Measurements from ENCODE around the gene RUFY4. TPM values are rescaled to one million over a fixed set of nuclear protein-coding genes. Genes with fewer than 3 reads are reported as not detected.
A peak's percentile ranks its signal among the peaks of the same experiment; 100 is the strongest.
"Not testable (repeated sequence)": the region's sequence is repeated elsewhere in the genome, so short reads cannot be mapped to it uniquely, and the experiment has no call there.

RUFY4 gene
- polyA plus RNA-seq, 1 donor = 0.32 TPM

GRCh38 chr2:218030409-218031195, 38.5 kb upstream of the RUFY4 start:
- DNase-seq = no peak

- no peak for DNase-seq
Measured at GRCh38 chr2:218031261-218031660, 37.8 kb upstream of the RUFY4 start.

DNA sequence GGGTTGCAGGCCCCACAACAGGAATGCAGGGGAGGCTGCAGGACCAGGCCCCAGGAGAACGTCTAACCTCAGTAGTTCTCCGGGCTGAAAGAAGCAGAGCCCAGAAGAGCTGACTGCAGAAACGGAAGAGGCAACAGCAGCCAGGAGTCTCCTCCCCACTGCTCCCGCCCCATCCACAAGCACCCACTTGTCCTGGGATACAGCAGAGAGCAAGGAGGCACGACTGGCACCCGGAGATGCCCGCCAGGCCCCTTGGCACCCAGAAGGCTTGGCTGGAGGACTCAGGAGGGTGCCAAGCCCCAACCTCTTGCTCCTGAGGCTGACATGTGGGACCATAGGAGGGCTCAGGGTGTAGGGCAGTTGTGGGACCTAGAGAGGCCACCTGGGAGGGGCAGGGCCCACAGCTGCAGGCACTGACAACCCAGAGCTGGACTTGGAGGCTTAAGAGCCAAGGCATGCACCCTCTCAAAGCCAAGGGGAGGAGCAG, 37.2 kb upstream of the RUFY4 start:
- no peak for DNase-seq

DNA sequence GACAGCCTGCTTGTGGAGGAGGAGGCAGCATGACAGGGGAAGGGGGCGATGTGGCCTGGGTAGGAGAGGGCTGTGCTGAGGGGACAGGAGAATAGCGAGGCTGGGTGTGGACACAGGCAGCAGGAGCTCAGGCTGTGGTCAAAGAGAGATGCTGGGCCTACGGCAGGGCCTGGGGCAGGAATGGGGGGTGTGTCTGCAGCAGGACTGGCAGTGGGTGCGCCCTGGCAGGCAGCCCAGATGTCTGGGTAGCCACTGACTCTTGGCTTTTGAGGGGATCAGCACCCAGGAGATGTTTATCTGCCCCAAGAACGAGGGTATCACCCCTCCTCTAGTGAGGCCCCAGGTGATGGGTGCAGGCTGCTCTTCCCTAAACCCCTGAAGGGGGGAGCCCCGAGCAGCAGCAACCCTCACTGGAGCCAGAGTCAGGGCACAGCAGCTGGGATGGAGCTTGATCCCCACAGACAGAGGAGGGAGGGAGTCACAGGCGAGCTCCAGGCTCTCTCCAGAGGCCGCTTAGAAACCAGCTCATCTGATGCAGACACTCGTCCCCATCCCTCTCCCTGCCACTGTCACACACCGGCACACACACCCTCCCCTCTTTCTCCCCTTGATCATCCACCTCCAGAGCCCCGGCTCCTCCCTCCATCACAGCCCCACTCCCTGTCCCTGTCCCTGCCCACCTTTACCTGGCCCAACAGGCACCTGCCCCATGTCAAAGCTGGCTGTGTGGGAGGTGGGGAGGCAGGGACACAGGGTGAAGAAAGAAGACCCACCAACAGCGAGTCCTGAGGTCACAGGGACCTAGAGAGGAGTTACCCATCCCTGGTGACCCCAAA, 36.5 kb upstream of the RUFY4 start:
- DNase-seq = no peak

DNA sequence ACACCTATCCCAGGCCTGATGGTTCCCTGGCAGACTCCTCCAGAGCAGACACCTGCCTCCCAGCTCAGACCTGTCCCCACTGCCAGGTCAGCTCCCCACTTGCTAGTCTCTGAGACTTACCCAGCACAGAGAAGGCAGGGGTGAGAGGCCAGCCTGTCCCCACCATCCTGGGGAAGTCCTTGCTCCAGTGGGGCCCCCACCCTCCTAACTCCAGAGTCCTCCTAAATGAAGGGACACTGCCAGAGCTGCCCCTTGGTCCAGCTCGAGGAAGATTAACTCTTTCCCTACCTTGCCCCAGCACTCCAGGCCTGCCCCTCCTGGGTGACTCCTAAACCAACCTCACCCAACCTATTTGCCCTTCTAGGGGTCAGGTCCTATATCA, 35.9 kb upstream of the RUFY4 start:
- DNase-seq = no peak

- DNase-seq = no peak
Measured at GRCh38 chr2:218033590-218034496, 35.2 kb upstream of the RUFY4 start.

GRCh38 chr2:218034497-218035213, 34.4 kb upstream of the RUFY4 start:
- DNase-seq = peak; percentile 50

DNA sequence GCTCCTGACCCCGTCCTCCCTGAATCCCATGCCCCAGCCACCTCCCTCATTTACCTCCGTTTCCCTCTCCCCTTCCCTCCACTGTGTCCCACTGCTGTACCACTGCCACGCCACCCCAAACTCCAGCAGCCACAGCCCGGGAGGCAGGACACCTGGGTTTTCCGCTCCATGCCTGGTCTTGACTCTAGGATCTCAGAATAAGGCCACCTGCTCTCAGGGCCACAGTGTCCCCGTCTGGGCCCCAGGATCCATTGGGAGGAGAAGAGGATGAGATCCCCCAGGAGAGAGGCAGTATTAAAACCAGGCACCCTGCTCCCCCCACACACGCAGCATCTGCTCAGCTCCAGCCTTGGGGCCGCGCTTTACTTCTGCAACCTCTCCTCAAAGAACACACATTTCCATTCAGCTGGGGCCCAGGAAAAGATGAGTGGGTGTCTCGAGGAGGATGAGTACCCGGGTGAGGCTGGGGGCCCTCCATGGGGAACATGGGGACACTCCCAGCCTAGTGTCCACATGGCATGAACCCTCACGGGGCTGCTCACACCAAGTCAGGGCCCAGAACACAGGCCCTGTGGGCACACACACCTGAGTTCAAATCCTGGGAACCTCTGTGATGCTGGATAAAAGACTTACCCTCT, 33.5 kb upstream of the RUFY4 start:
- no peak for DNase-seq

GRCh38 chr2:218036371-218036770, 32.7 kb upstream of the RUFY4 start:
- DNase-seq = no peak

- DNase-seq = no peak
Measured at GRCh38 chr2:218039171-218039570, 29.9 kb upstream of the RUFY4 start.

GRCh38 chr2:218040883-218041282, 28.2 kb upstream of the RUFY4 start:
- DNase-seq = no peak

DNA sequence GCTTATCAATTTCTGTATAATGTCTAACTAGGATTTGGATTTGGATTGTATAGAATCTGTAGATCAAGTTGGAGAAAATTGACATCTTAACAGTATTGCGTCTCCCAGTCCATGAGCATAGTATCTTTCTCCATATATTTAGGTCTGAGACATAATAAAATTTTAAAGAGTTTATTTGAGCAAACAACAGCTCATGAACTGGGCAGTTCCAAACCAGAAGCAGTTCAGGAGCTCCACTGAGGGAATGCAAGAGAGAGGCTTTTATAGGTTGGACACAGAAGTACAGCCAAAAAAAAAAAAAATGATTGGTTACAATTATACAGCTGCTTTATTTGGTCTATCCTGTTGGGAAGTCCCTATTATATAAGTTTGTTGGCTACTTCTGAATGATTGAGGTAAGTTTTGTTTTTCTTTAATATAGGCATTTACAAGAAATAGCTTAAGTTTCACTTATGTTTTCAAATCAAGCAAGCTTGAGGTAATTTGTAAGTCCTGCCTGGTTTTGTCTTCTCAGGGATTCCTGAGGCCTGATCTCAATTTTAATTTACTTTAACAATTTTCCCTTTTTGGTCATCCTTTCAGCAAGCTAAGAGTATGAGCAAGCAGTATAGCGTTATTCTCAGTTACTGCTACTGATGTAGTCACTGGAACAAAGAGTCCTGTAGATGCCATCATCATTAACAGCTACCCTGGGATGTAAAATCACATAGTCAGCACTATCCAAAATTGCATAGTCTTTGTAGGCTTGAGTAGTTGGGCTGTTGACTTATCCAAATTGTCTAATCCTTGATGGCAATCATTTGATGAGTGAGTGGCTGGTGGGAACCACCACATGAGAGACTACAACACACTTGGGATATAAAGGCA, 27.5 kb upstream of the RUFY4 start:
- DNase-seq = no peak

DNA sequence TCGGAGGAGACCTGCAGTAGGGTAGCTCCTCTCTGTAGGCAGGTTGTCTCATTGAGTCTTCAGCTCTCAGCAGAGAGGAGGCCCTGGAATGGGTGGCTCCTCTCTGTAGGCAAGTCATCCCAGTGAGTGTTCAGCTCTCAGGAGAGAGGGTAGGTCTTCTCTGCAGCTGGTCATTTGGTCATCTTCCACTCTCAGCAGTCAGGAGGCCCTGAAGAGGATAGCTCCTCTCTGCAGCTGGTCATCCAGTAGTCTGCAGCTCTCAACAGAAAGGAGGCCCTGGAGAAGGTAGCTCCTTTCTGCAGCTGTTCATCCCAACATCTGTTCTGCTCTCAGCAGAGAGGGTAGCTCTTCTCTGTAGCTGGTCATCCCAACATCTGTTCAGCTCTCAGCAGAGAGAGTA, 26.0 kb upstream of the RUFY4 start:
- DNase-seq = no peak

DNA sequence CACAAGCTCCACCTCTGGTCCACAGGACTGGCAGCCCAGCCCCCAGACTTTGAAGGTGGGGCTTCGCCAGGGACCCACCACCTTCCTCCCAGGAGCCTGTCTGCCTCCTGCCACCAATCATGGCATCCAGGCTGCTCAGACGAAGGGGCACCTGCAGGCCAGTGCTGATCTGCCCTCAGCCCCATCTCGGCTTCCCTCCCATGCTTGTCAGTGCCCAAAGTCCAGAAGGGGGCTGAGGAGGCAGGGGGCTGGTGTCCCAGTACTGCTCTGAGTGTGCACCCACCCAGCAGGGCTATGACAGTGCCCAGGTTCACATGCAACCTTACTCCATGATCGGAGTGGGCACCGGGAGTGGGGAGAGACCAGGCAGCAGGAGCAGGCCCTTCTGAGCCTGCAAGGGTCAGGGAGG, 25.3 kb upstream of the RUFY4 start:
- DNase-seq = no peak

DNA sequence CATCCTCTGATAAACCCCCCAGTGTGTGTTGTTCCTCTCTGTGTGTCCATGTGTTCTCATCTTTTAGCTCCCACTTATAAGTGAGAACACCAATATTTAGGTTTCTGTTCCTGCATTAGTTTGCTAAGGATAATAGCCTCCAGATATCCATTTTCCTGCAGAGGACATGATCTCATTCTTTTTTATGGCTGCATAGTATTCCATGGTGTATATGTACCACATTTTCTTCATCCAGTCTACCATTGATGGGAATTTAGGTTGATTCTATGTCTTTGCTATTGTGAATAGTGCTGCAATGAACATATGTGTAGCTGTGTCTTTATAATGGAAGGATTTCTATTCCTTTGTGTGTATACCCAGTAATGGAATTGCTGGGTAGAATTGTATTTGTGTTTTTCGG, 24.5 kb upstream of the RUFY4 start:
- DNase-seq = not testable (repeated sequence)

DNA sequence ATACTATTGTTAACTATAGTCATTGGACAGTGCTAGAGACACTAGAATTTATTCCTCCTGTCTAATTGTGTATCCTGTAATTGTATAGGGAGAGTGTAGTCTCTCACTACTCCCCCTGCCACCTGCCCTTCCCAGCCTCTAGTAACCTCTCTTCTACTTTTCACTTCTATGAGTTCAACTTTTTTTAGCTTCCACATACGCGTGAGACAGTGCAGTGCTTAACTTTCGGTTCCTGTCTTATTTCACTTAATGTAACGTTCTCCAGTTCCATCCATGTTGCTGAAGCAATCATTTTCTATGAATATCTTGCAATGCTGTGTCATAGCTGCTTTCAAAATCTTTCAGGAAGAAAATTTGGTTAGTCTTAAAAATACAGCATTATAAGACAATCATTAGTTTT, 22.8 kb upstream of the RUFY4 start:
- no peak for DNase-seq

DNA sequence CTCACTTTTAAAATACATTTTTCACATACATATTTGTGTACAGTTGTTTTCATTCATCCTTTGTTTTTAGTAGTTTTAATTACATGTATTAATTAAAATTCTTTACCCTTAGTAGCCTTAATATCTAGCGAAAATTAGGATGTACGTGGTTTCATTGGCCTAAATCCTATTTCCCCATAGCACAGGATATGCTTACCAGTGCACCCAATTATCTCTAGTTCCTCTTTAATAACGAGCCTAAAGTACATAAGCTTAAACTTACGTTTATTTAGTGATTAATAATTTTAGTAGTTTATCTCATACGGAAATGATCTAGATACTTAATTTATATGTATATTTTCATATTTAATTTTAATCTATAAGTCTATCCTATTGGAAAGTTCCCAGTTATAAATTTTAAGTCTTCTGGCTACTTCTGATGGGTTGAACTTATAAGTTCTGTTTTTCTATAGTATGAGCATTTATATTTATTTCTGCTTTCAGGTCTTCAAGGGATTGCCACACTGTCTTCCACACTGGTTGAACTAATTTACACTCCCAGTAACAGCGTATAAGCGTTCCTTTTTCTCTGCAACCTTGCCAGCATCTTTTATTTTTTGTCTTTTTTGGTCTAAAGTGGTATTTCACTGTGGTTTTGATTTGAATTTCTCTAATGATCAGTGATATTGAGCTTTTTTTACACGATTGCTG, 21.4 kb upstream of the RUFY4 start:
- DNase-seq = no peak

DNA sequence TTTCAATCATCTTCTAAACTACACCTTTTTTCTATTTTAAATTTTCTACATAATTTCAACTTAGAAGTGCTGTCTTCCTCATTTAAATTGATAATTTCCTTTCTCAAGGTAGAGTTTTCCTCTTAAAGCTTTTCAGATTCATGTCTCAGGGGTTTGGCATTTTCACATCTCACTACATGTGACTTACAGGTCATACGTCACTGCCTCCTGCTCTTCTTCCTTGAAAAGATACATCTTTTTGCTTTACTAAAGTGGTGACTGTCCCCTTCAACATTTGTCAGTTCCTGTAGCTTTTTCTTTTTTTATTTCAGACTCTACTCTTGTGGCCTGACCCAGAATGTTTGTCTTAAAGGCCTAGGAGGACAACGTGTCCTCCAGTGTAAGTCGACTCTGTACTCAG, 17.1 kb upstream of the RUFY4 start:
- no peak for DNase-seq

DNA sequence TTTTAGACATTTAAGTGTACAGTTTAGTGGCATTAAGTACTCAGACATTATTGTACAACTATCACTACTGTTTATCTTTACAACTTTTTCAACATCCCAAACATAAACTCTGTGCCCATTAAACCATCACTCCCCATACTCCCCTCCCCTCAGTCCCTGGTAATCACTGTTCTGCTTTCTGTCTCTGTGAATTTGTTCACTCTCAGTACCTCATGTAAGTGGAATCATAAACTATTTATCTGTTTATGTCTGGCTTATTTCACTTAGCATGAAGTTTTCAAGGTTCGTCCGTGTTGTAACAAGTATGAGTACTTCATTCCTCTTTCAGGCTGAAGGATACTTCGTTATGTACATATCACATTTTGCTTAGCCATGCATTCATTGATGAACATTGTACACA, 9.8 kb upstream of the RUFY4 start:
- DNase-seq = no peak
